Lower leg skin (tissue), 3 donors: ENCODE measurements around the gene NPHS1.

Source experiments
- POLR2A ChIP-seq, 2 donors: fragments of 450-650 bp; IDR thresholded peaks; one replicate each; pipeline ENCODE4 v1.6.1; 2016 to 2017; ENCODE audit warnings: antibody characterized with exemption in 2 of 2, mild to moderate bottlenecking in 1 of 2, moderate library complexity in 1 of 2
- TF ChIP-seq, protein P1 (sequence below), 3 donors: fragments of 450-650 bp; IDR thresholded peaks; one replicate each; pipeline ENCODE4 v1.5.1; 2016; ENCODE audit warnings: antibody characterized with exemption in 3 of 3, mild to moderate bottlenecking in 3 of 3, moderate library complexity in 2 of 3

DNA sequence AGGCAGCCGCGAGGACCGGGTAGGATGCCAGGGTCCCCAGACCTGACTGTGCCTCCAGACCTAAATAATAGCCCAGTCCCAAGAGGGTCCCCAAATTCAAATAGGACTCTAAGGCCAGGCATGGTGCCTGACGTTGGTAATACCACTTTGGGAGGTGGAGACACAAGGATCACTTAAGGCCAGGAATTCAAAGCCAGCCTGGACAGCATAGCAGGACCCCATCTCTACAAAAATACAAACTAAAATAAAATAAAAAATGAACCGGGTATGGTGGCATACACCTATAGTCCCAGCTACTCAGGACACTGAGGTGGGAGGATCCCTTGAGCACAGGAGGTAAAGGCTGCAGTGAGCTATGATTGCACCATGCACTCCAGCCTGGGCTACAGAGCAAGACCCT, 10.7 kb upstream of the NPHS1 start:
- TF ChIP-seq, protein P1, sequence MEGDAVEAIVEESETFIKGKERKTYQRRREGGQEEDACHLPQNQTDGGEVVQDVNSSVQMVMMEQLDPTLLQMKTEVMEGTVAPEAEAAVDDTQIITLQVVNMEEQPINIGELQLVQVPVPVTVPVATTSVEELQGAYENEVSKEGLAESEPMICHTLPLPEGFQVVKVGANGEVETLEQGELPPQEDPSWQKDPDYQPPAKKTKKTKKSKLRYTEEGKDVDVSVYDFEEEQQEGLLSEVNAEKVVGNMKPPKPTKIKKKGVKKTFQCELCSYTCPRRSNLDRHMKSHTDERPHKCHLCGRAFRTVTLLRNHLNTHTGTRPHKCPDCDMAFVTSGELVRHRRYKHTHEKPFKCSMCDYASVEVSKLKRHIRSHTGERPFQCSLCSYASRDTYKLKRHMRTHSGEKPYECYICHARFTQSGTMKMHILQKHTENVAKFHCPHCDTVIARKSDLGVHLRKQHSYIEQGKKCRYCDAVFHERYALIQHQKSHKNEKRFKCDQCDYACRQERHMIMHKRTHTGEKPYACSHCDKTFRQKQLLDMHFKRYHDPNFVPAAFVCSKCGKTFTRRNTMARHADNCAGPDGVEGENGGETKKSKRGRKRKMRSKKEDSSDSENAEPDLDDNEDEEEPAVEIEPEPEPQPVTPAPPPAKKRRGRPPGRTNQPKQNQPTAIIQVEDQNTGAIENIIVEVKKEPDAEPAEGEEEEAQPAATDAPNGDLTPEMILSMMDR (IDR thresholded peaks at IDR 0.05), result no peak
- TF ChIP-seq POLR2A (IDR thresholded peaks at IDR 0.05), result no peak
